ENCODE data around the gene TRAK2.

Gene TRAK2

GRCh38 chr2:201345625-201346213 lies 105.5 kb downstream of the TRAK2 start:
- no peaks in the 10 kb centered on the region for H3K36me3 ChIP-seq
- peaks cover 3% of the 10 kb centered on the region; the same call in 1 of the 2 replicates for H3K4me1 ChIP-seq
- no peaks in the 10 kb centered on the region for H3K9me3 ChIP-seq
- H3K27me3 ChIP-seq = no peaks in the 10 kb centered on the region
- H3K4me3 ChIP-seq (ENCODE audit: low read depth, low read length) = no peak overlapping the region
- no peak for DNase-seq
- TF ChIP-seq CTCF (IDR thresholded peaks at IDR 0.05; ENCODE audit: low read depth, low read length) = no peak

- no peaks in the 10 kb centered on the region for H3K9me3 ChIP-seq
- H3K4me3 ChIP-seq (ENCODE audit: low read depth, low read length) = no peak overlapping the region
- H3K27me3 ChIP-seq = no peaks in the 10 kb centered on the region
- H3K36me3 ChIP-seq = no peaks in the 10 kb centered on the region
- TF ChIP-seq CTCF (IDR thresholded peaks at IDR 0.05; ENCODE audit: low read depth, low read length) = peak; percentile 35; the same call in 1 of the 2 replicates
- DNase-seq = no peak
- H3K4me1 ChIP-seq = peaks cover 3% of the 10 kb centered on the region; the same call in 1 of the 2 replicates
Measured at GRCh38 chr2:201344663-201345366, 106.4 kb downstream of the TRAK2 start.

GRCh38 chr2:201343559-201343958 lies 107.7 kb downstream of the TRAK2 start:
- Histone ChIP-seq H3K27me3 (no peaks in the 10 kb centered on the region), H3K4me1 (peaks cover 3% of the 10 kb centered on the region; the same call in 1 of the 2 replicates), H3K36me3 (no peaks in the 10 kb centered on the region), H3K4me3 (ENCODE audit: low read depth, low read length) (no peak overlapping the region), H3K9me3 (no peaks in the 10 kb centered on the region)
- DNase-seq = no peak
- TF ChIP-seq CTCF (IDR thresholded peaks at IDR 0.05; ENCODE audit: low read depth, low read length) = no peak

- Histone ChIP-seq H3K4me3 (ENCODE audit: low read depth, low read length) (no peak overlapping the region), H3K27me3 (no peaks in the 10 kb centered on the region), H3K36me3 (no peaks in the 10 kb centered on the region), H3K4me1 (peaks cover 3% of the 10 kb centered on the region; the same call in 1 of the 2 replicates), H3K9me3 (no peaks in the 10 kb centered on the region)
- DNase-seq = no peak
- no peak for TF ChIP-seq CTCF (IDR thresholded peaks at IDR 0.05; ENCODE audit: low read depth, low read length)
Measured at GRCh38 chr2:201342923-201343322, 108.3 kb downstream of the TRAK2 start.

GRCh38 chr2:201329409-201329808 lies 121.8 kb downstream of the TRAK2 start:
- no peak for TF ChIP-seq CTCF (IDR thresholded peaks at IDR 0.05; ENCODE audit: low read depth, low read length)
- H3K4me1 ChIP-seq = no peaks in the 10 kb centered on the region
- H3K27me3 ChIP-seq = no peaks in the 10 kb centered on the region
- no peak for DNase-seq
- H3K36me3 ChIP-seq = no peaks in the 10 kb centered on the region
- H3K4me3 ChIP-seq (ENCODE audit: low read depth, low read length) = no peak overlapping the region
- H3K9me3 ChIP-seq = no peaks in the 10 kb centered on the region

- Histone ChIP-seq H3K9me3 (no peaks in the 10 kb centered on the region), H3K36me3 (no peaks in the 10 kb centered on the region), H3K27me3 (no peaks in the 10 kb centered on the region), H3K4me1 (no peaks in the 10 kb centered on the region), H3K4me3 (ENCODE audit: low read depth, low read length) (no peak overlapping the region)
- no peak for TF ChIP-seq CTCF (IDR thresholded peaks at IDR 0.05; ENCODE audit: low read depth, low read length)
- no peak for DNase-seq
Measured at GRCh38 chr2:201327678-201328077, 123.6 kb downstream of the TRAK2 start.

All from BE2C (cell line).